HL-60/S4 treated with phorbol 12-myristate 13-acetate at 8.2 ng/mL for 4 days and 3 days (cell line): ENCODE results near the gene C5orf15.

Experiments
- in situ Hi-C: fragments of 300-500 bp; cut with MboI; formaldehyde crosslinking; loops from 2 replicates; pipeline ENCODE4 v1.15.0; 2022; ENCODE audit warnings: low sequenced_read_pairs

Gene C5orf15

GRCh38 chr5:133968204-133968980 is at the start of gene C5orf15:
C5orf15 (minus strand) TSS chr5:133968625; CDS start chr5:133968584, 41 bp downstream.
- in situ Hi-C loops, result no loop called here

GRCh38 chr5:134008266-134008749 is 39.9 kb upstream of the C5orf15 start:
- in situ Hi-C loops, result no loop called here

GRCh38 chr5:134007581-134008265 is 39.3 kb upstream of the C5orf15 start:
- in situ Hi-C loops, result no loop called here

- in situ Hi-C loops, result no loop called here
These were observed 37.7 kb upstream of the C5orf15 start for GRCh38 chr5:134006115-134006514.

- in situ Hi-C loops, result no loop called here
These were observed 37.1 kb upstream of the C5orf15 start for GRCh38 chr5:134005417-134006061.

- in situ Hi-C loops, result no loop called here
These were observed 36.4 kb upstream of the C5orf15 start, which contains the start of gene VDAC1 for GRCh38 chr5:134004626-134005416. VDAC1 (minus strand) TSS chr5:134004975; CDS start chr5:133993012, 11,963 bp downstream.

GRCh38 chr5:134003817-134004625 is 35.6 kb upstream of the C5orf15 start:
- in situ Hi-C loops, result no loop called here

- in situ Hi-C loops, result no loop called here
These were observed 34.8 kb upstream of the C5orf15 start for GRCh38 chr5:134003064-134003816.

GRCh38 chr5:134001938-134002731 is 33.7 kb upstream of the C5orf15 start:
- in situ Hi-C loops, result no loop called here

- in situ Hi-C loops, result no loop called here
These were observed 32.5 kb upstream of the C5orf15 start for GRCh38 chr5:134000696-134001453.

- in situ Hi-C loops, result no loop called here
These were observed 31.7 kb upstream of the C5orf15 start for GRCh38 chr5:134000091-134000511.

- in situ Hi-C loops, result no loop called here
These were observed 30.4 kb upstream of the C5orf15 start for GRCh38 chr5:133998807-133999206.

GRCh38 chr5:133998042-133998441 is 29.6 kb upstream of the C5orf15 start:
- in situ Hi-C loops, result no loop called here

- in situ Hi-C loops, result no loop called here
These were observed 28.3 kb upstream of the C5orf15 start for GRCh38 chr5:133996683-133997252.

- in situ Hi-C loops, result no loop called here
These were observed 27.6 kb upstream of the C5orf15 start for GRCh38 chr5:133995883-133996563.

- in situ Hi-C loops, result no loop called here
These were observed 26.9 kb upstream of the C5orf15 start for GRCh38 chr5:133995341-133995740.

- in situ Hi-C loops, result no loop called here
These were observed 26.5 kb upstream of the C5orf15 start for GRCh38 chr5:133994990-133995333.
